GM19025 (cell line): ENCODE results near the gene TTK.
A peak's percentile ranks its signal among the peaks of the same experiment; 100 is the strongest.

Experiments used
- ATAC-seq: cut with Tn5 transposase; IDR thresholded peaks from one replicate; pipeline ENCODE4 v1.9.1; 2021; ENCODE audit warnings: mild to moderate bottlenecking, low read depth, moderate library complexity; ENCODE audit not compliant: unreplicated experiment

TTK gene

DNA sequence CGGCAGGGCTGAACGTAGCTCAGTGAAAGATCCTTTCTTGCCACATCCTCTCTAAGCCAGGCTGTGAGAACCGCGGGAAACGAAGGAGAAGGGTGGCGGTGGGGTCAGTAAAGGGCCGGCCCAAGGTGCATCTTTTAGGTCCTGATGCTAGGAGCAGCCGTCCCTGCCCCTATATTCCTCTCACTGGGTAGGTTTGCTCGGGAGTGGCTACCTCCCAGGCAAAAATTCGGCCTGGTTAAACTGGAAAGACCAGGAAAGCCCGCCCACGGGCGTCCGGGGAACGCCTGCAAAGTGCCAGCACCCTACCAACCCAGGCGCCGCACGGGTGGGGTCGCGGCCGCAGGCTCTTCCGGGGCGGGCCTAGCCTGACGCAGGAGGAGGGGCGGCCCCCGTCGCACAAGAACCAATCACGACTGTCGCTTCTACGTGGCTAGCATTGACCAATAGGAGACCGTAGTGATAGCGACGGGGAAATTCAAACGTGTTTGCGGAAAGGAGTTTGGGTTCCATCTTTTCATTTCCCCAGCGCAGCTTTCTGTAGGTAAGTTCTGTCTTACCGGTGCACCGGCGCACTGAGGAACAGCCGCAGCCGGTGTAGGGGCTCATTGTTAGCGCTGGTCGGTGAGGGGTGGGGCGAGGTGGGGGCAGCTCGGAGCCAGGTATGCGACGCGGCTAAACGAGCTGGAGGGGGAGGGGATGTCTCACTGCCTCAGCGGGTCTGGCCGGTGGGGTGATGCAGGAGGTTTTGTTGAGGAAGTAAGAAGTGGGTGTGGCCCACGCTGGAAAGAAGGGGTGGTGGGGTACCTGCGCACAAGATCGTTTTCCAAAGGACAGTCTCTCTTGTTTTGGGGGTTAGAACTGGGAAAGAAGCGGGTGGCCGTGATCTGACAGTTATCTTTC lies at the start of gene TTK:
Gene TTK (plus strand): TSS at position 477 of the 900 bp plus-strand sequence. CDS start 1,195 bp downstream, outside the sequence.
- peak; percentile 100 for ATAC-seq

- no peak for ATAC-seq
Observed at GRCh38 chr6:79954849-79955248, 49.6 kb upstream of the TTK start.

GRCh38 chr6:79964607-79965081 lies 39.8 kb upstream of the TTK start:
- no peak for ATAC-seq

DNA sequence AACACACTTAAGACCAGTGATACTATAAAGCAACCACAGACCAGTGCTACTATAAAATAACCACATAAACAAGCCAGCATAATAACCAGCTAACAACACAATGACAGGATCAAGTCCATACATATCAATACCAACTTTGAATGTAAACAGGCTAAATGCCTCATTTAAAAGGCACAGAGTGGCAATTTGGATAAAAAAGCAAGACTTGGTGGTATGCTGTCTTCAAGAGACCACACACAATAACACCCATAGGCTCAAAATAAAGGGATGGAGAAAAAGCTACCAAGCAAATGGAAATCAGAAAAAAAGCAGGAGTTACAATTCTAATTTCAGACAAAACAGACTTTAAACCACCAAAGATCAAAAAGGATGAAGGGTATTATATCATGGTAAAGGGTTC lies 37.3 kb upstream of the TTK start:
- ATAC-seq: no peak

GRCh38 chr6:79969784-79970183 lies 34.7 kb upstream of the TTK start:
- ATAC-seq: no peak

GRCh38 chr6:79971193-79971592 lies 33.3 kb upstream of the TTK start:
- no peak for ATAC-seq

GRCh38 chr6:79981652-79982051 lies 22.8 kb upstream of the TTK start:
- ATAC-seq: no peak

GRCh38 chr6:79984261-79984660 lies 20.2 kb upstream of the TTK start:
- no peak for ATAC-seq

GRCh38 chr6:79985128-79985527 lies 19.3 kb upstream of the TTK start:
- ATAC-seq: no peak

- no peak for ATAC-seq
Observed at GRCh38 chr6:79989641-79990040, 14.8 kb upstream of the TTK start.

- ATAC-seq: no peak
Observed at GRCh38 chr6:79993012-79993910, 11.2 kb upstream of the TTK start.

DNA sequence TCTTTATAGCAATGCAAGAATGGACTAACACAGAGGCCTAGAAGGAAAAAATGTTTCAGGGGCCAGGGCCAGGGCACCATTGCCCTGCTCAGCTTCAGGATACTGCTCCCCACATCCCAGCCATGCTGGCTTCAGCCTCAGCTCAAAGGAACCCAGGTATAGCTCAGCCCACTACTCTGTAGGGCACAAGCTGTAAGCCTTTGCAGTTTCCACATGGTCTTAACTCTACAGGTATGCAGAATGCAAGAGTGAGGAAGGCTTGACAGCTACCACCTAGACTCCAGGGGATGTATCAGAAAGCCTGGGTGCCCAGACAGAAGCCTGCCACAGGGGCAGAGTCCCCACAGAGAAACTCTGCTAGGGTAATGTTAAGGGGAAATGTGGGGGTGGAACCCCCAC lies 10.5 kb upstream of the TTK start:
- no peak for ATAC-seq

DNA sequence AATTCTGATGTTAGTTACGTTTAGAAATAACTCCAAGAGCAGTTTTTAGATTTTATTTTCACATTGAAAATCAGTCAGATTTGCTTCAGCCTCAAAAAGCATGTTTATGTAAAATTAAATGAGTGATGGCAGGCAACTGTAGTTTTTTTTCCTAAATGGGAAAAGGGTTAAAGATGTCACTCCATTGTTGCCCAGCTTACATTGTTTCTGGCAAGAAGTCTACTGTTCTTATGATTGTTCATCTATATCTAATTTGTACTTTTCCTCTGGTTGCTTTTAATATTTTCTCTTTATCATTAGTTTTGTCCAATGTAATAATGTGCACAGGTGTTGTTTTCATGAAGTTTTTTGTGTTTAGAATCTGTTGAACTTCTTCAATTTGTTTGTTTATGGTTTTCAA lies 6.7 kb upstream of the TTK start:
- ATAC-seq: no peak

- ATAC-seq: no peak
Observed at GRCh38 chr6:80001337-80001736, 3.1 kb upstream of the TTK start.

GRCh38 chr6:80003826-80004172 lies 650 bp upstream of the TTK start:
- ATAC-seq: no peak

DNA sequence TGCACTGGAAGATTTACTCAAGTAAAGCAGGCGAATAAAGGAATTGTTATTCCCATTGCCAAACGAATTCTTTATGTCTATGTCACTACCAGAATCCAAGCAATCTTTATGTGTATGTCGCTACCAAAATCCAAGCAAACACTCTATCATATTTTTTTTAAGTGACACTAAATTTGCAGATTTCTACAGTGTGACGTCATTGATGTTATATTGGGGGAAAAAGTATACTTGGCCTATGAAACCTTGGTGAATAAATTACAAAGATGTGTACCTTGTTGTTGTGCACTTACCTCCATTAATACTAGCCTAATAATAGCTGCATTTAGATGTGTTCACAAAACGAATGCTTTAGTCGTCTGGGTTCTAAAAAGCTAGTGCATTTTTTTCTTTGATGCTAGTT lies 957 bp downstream of the TTK start:
- ATAC-seq: no peak

DNA sequence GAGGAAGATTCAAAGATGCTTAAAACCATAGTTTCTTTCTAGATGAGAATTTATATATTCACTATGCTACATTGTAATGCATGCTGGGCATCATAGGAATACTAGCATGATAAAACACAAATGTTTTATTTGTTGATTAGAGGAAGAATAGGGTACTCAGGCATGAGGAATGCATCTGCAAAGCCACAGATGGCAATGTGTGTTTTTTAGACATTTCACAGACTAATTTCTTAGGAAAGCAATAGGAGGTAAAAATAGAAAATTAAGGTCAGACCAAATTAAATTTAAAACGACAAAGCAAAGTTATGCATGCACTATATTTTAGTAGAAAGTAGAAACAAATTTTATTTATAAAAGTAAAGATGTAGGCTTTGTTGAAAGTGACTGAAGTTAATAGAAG lies 2.1 kb downstream of the TTK start:
- no peak for ATAC-seq

GRCh38 chr6:80009531-80009930 lies 5.1 kb downstream of the TTK start:
- no peak for ATAC-seq

DNA sequence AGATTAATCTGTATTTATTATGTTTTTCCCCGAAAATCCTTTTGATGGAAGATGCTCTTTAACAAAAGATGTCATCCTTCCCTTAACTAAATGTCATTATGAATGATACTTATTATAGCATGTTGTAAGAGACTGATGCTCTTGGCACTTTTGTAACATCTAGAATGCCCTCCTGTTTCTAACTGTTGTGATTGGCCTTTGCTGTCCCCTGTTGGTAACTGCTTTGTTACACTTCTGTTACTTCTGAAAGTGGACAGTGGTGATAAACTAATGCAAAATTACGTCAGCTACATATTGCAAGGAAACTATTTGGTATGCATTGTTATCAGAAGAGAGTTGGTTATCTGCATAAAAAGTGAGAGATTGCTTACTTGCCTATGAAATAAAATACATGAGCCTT lies 5.8 kb downstream of the TTK start:
- no peak for ATAC-seq

- no peak for ATAC-seq
Observed at GRCh38 chr6:80015839-80016435, 11.5 kb downstream of the TTK start.
